Panc1 (cell line): ENCODE data around the gene DLL4. TPM values are rescaled to one million over a fixed set of nuclear protein-coding genes. Genes with fewer than 3 reads are reported as not detected.

ENCODE experiments used
- ATAC-seq: fragments of 200-7000 bp; cut with Tn5 transposase; 2 replicates; pipeline ENCODE4 v1.9.1; 2020; ENCODE audit warnings: mild to moderate bottlenecking, moderate library complexity
- BruUV-seq: library from RNA; stranded (reverse); fragments of 400-500 nt; replicated peaks from 2 replicates; lab custom pipeline; 2021; lab: Mats Ljungman, UMichigan
- CTCF ChIA-PET: fragments of 300-600 bp; sonication (Branson Sonifier 250); formaldehyde crosslinking; loops from one replicate; lab custom pipeline; 2022; ENCODE audit warnings: antibody characterized with exemption; lab: Charles Lee
- POLR2A ChIA-PET: fragments of 300-600 bp; sonication (Branson Sonifier 250); formaldehyde crosslinking; loops from one replicate; lab custom pipeline; 2022; ENCODE audit warnings: antibody characterized with exemption; lab: Charles Lee
- DNase-seq: peaks from one replicate; pipeline ENCODE4 v3.0.0-alpha.2; 2010; ENCODE audit warnings: low read depth, low spot score
- H3K27ac ChIP-seq: 2 replicates; pipeline ENCODE4 v1.5.1; 2011; ENCODE audit warnings: mild to moderate bottlenecking, low read length, inconsistent platforms
- H3K27me3 ChIP-seq: fragments of 200-500 bp; sonication (Bioruptor generic); 2 replicates; pipeline ENCODE4 v1.6.0; 2014; ENCODE audit warnings: low read length, inconsistent platforms; ENCODE audit not compliant: control insufficient read depth, insufficient read depth
- H3K36me3 ChIP-seq: fragments of 200-500 bp; sonication (Bioruptor generic); 2 replicates; pipeline ENCODE4 v1.5.1; 2014; ENCODE audit warnings: inconsistent platforms, mild to moderate bottlenecking, low read length, moderate library complexity; ENCODE audit not compliant: control insufficient read depth, insufficient read depth
- H3K4me1 ChIP-seq: 2 replicates; pipeline ENCODE4 v1.5.1; 2011; ENCODE audit warnings: inconsistent platforms, mild to moderate bottlenecking, low read length, moderate library complexity; ENCODE audit not compliant: control insufficient read depth, insufficient read depth
- H3K4me3 ChIP-seq, 2 experiments: 2 replicates each; pipeline ENCODE4 v1.5.1; 2011 to 2012; ENCODE audit warnings: low read depth in 2 of 2, low read length in 2 of 2, mild to moderate bottlenecking in 2 of 2, inconsistent platforms in 1 of 2, moderate library complexity in 1 of 2
- H3K9me3 ChIP-seq: fragments of 200-500 bp; sonication (Bioruptor generic); 2 replicates; pipeline ENCODE4 v1.5.1; 2014; ENCODE audit warnings: low read depth, mild to moderate bottlenecking, inconsistent platforms, low read length, moderate library complexity; ENCODE audit not compliant: control insufficient read depth, insufficient read depth
- CTCF ChIP-seq: fragments of 450-650 bp; IDR thresholded peaks from 2 replicates; pipeline ENCODE4 v1.5.1; 2017; ENCODE audit warnings: mild to moderate bottlenecking
- POLR2AphosphoS5 ChIP-seq: IDR thresholded peaks from 2 replicates; pipeline ENCODE4 v1.6.1; 2012; ENCODE audit warnings: mild to moderate bottlenecking, low read depth, low read length, moderate library complexity
- REST ChIP-seq, 2 experiments: IDR thresholded peaks; 2 replicates each; pipeline ENCODE4 v1.6.1; 2011 to 2012; ENCODE audit warnings: low read depth in 2 of 2, control low read depth in 1 of 2, low read length in 1 of 2, mild to moderate bottlenecking in 1 of 2, moderate library complexity in 1 of 2; ENCODE audit not compliant: insufficient read depth in 1 of 2
- SIN3A ChIP-seq: IDR thresholded peaks from 2 replicates; pipeline ENCODE4 v1.6.1; 2012; ENCODE audit warnings: low read depth, mild to moderate bottlenecking, low read length, moderate library complexity, borderline replicate concordance; ENCODE audit not compliant: insufficient read depth
- TCF7L2 ChIP-seq: IDR thresholded peaks from 2 replicates; pipeline ENCODE4 v1.6.1; 2011; ENCODE audit warnings: mild to moderate bottlenecking, low read depth, low read length, inconsistent platforms
- in situ Hi-C: cut with HindIII; loops from 2 replicates; pipeline ENCODE4 v1.10.0; 2016; ENCODE audit warnings: low sequenced_read_pairs, low pct_unique_long_range_greater_than_20kb
- intact Hi-C: fragments of 100-400 bp; cut with micrococcal nuclease; formaldehyde crosslinking; loops from one replicate; pipeline ENCODE4 v1.10.0; 2022; ENCODE audit not compliant: unreplicated experiment
- total RNA-seq: library from RNA; stranded (reverse); gene quantifications from one replicate; pipeline ENCODE4 v1.2.1, GENCODE V29; 2021; ENCODE audit not compliant: unreplicated experiment

Gene DLL4
- total RNA-seq, 1 experiment from 2014 or later: 0.31 TPM

GRCh38 chr15:40956541-40956982 lies 27.4 kb downstream of the DLL4 start:
- Histone ChIP-seq H3K9me3 (no peaks in the 10 kb centered on the region), H3K27ac (no peak overlapping the region; the same call in 1 of the 2 replicates), H3K36me3 (peaks cover 2% of the 10 kb centered on the region; the same call in 1 of the 2 replicates), H3K4me3 (peak overlapping the region in 1 of 2 experiments; percentile 11; a peak in 2 of 4 replicates), H3K4me1 (peaks cover 12% of the 10 kb centered on the region), H3K27me3 (no peaks in the 10 kb centered on the region)
- intact Hi-C loops (no loop called here), in situ Hi-C loops (no loop called here)
- BruUV-seq: no TSS peak
- ChIA-PET POLR2A (interaction anchor here (0.7 kb wide), 1 partner anchor 23 kb away, joined by 3 read pairs; no protein-coding TSS in a partner anchor), CTCF (no interaction called here)
- ATAC-seq (no peak), DNase-seq (no peak)
- TF ChIP-seq POLR2AphosphoS5 (no peak), REST (IDR thresholded peaks at IDR 0.05; ENCODE audit: insufficient read depth in 1 of 2, low read depth in 2 of 2, low read length in 1 of 2) (no peak), SIN3A (no peak), CTCF (no peak), TCF7L2 (no peak)

- Histone ChIP-seq H3K36me3 (peaks cover 2% of the 10 kb centered on the region; the same call in 1 of the 2 replicates), H3K4me1 (peaks cover 10% of the 10 kb centered on the region), H3K27me3 (no peaks in the 10 kb centered on the region), H3K4me3 (0 out of 4 replicates have a peak overlapping the region, but pooled peaks of 1 of the 2 experiments have one; percentile 11), H3K27ac (no peak overlapping the region), H3K9me3 (no peaks in the 10 kb centered on the region)
- in situ Hi-C loops (no loop called here), intact Hi-C loops (no loop called here)
- POLR2A ChIA-PET: interaction anchor here (0.7 kb wide), 1 partner anchor 23 kb away, joined by 3 read pairs; no protein-coding TSS in a partner anchor
- BruUV-seq: no TSS peak
- CTCF ChIA-PET: interaction anchor here (0.7 kb wide), 1 partner anchor 15 kb away, joined by 3 read pairs; no protein-coding TSS in a partner anchor
- DNase-seq (no peak), ATAC-seq (no peak)
- TF ChIP-seq SIN3A: no peak
- no peak for TF ChIP-seq CTCF
- no peak for TF ChIP-seq TCF7L2
Observed at GRCh38 chr15:40957041-40957555, 28.0 kb downstream of the DLL4 start.
